WTC11 (cell line): ENCODE measurements around the gene ROBO1.

Source experiments
- AFF4 ChIP-seq: sonication (generic); formaldehyde crosslinking; IDR thresholded peaks from 2 replicates; pipeline ENCODE4 v1.8.1; 2023; ENCODE audit warnings: mild to moderate bottlenecking, missing genetic modification reagents, borderline replicate concordance
- AR ChIP-seq: fragments of 250-450 bp; sonication (Bioruptor Pico); IDR thresholded peaks from 2 replicates; pipeline ENCODE4 v1.9.0; 2021; ENCODE audit warnings: mild to moderate bottlenecking
- ATF6 ChIP-seq: sonication (generic); formaldehyde crosslinking; IDR thresholded peaks from 2 replicates; pipeline ENCODE4 v1.8.1; 2023; ENCODE audit warnings: mild to moderate bottlenecking, missing genetic modification reagents
- CTCF ChIP-seq: fragments of 200-600 bp; IDR thresholded peaks from 2 replicates; pipeline ENCODE4 v1.8.0; 2022; ENCODE audit warnings: antibody characterized with exemption
- FOXJ3 ChIP-seq: sonication (generic); formaldehyde crosslinking; IDR thresholded peaks from 2 replicates; pipeline ENCODE4 v1.9.0; 2021; ENCODE audit warnings: missing genetic modification reagents, mild to moderate bottlenecking, borderline replicate concordance
- OVOL2 ChIP-seq: fragments of 250-450 bp; sonication (Bioruptor Pico); IDR thresholded peaks from 2 replicates; pipeline ENCODE4 v1.9.0; 2021; ENCODE audit warnings: mild to moderate bottlenecking, borderline replicate concordance
- RELA ChIP-seq: sonication (generic); formaldehyde crosslinking; IDR thresholded peaks from 2 replicates; pipeline ENCODE4 v1.8.1; 2022; ENCODE audit warnings: missing genetic modification reagents, mild to moderate bottlenecking, borderline replicate concordance
- TEAD4 ChIP-seq: sonication (generic); formaldehyde crosslinking; IDR thresholded peaks from 2 replicates; pipeline ENCODE4 v1.8.0; 2022; ENCODE audit warnings: mild to moderate bottlenecking, missing genetic modification reagents
- ZNF232 ChIP-seq: sonication (generic); formaldehyde crosslinking; IDR thresholded peaks from 2 replicates; pipeline ENCODE4 v1.8.0; 2022; ENCODE audit warnings: mild to moderate bottlenecking, missing genetic modification reagents
- ZNF532 ChIP-seq: fragments of 250-450 bp; sonication (Bioruptor Pico); IDR thresholded peaks from 2 replicates; pipeline ENCODE4 v1.9.0; 2021; ENCODE audit warnings: mild to moderate bottlenecking, borderline replicate concordance

- TF ChIP-seq ZNF532 = no peak
- TF ChIP-seq AFF4 = no peak
- no peak for TF ChIP-seq AR
- TF ChIP-seq RELA (CRISPR knock-in tag) = no peak
- TF ChIP-seq CTCF = no peak
- TF ChIP-seq OVOL2 = no peak
- no peak for TF ChIP-seq TEAD4 (CRISPR knock-in tag)
- no peak for TF ChIP-seq FOXJ3 (CRISPR knock-in tag)
- TF ChIP-seq ATF6 = no peak
- no peak for TF ChIP-seq ZNF232 (CRISPR knock-in tag)
These were observed 1097.7 kb downstream of the ROBO1 start for GRCh38 chr3:78670094-78670493.
